GM21825 (cell line): ENCODE results near the gene EMC10.
A peak's percentile ranks its signal among the peaks of the same experiment; 100 is the strongest.
"Not testable (repeated sequence)": the region's sequence is repeated elsewhere in the genome, so short reads cannot be mapped to it uniquely, and the experiment has no call there.

Source experiments
- ATAC-seq: cut with Tn5 transposase; IDR thresholded peaks from one replicate; pipeline ENCODE4 v1.9.1; 2021; ENCODE audit warnings: mild to moderate bottlenecking, moderate library complexity; ENCODE audit not compliant: unreplicated experiment

The EMC10 gene

DNA sequence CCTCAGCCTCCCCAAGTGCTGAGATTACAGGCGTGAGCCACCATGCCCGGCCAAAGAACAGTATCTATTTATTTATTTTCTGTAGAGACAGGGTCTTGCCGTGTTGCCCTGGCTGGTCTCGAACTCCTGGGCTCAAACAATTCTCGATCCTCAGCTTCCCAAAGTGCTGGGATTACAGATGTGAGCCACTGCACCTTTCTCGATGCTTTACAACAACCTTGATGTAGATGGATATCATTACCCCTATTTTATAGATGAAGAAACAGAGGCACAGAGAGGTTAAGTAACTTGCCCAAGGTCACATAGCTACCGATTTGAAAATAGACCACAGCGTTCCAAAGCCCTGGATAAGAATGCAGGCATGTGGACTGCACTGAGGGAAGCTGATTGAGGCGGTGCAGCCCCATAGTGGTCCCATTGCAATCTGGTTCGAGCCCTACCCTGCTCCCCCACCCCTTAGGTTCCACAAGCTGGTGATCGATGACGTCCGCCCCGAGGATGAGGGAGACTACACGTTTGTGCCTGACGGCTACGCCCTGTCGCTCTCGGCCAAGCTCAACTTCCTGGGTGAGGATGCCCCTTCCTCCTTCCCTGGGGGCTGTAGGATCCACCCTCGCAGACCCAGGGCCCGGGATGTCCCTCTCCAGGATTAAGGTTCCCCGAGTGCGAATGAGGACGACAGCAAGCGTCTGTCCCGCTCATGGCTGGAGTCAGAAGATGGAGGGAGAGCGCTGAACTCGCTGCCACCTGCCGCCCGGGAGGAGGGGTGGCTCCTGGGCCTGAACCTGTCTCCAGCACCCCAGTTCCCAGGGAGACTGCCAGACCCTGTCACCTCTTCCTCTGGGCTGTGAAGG is 25.7 kb upstream of the EMC10 start:
- no peak for ATAC-seq

DNA sequence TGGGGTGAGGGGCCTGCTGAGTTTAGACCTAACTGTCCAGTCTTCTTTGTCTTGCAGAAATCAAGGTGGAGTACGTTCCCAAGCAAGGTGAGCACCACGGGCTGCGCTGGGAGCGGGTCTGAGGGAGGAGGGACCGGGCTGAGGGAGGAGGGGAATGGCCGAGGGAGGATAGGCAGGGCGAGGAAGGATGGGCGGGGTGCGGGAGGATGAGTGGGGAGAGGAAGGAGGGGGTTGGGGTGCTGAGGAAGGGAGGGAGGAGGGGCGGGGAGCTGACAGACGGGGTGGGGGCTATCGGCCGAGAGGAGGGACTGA is 25.1 kb upstream of the EMC10 start:
- no peak for ATAC-seq

DNA sequence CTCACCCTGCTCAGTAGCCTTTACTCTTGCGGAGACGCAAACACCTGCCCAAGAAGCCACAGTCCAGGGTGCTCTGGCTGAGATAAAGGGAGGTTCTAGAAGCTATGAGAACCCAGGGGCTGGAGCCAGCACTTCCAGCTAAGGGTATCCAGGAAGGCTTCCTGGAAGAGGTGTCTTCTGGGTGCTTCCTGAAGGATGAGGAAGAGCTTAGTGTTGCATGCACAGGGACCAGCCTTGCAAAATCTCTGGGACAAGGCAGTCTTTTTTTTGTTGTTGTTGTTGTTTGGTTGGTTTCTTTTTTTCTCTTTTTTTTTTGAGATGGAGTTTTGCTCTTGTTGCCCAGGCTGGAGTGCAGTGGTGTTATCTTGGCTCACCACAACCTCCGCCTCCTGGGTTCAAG is 23.1 kb upstream of the EMC10 start:
- no peak for ATAC-seq

DNA sequence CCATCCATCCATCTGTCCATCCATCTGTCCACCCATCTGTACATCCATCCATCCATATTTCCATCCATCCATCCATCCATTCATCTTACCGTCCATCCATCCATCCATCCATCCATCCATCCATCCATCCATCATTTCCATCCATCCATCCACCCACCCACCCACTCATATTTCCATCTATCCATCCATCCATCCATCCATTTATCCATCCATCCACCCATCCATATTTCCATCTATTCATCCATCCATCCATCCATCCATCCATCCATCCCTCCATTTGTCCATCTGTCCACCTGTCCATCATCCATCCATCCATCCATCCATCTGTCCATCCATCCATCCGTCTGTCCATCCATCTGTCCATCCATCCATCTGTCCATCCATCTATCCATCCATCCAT is 20.3 kb upstream of the EMC10 start:
- ATAC-seq = no peak

DNA sequence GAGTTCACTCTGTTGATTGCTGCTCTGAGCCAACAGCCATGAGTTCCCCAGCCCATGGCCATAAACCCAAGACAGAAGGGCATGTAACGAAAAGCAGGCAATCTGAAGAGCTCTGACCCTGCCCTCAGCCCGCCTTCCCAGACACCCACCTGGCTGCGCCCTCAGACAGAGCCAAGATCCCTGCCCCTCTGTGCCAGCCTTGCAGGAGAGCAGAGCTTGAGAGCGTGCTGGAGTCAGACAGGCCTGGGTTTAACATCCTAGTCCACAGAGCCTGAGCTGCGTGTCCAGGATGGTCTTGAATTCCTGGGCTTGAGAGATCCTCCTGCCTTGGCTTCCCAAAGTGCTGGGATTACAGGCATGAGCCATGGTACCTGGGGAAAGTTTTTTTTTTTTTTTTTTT is 19.0 kb upstream of the EMC10 start:
- no peak for ATAC-seq

DNA sequence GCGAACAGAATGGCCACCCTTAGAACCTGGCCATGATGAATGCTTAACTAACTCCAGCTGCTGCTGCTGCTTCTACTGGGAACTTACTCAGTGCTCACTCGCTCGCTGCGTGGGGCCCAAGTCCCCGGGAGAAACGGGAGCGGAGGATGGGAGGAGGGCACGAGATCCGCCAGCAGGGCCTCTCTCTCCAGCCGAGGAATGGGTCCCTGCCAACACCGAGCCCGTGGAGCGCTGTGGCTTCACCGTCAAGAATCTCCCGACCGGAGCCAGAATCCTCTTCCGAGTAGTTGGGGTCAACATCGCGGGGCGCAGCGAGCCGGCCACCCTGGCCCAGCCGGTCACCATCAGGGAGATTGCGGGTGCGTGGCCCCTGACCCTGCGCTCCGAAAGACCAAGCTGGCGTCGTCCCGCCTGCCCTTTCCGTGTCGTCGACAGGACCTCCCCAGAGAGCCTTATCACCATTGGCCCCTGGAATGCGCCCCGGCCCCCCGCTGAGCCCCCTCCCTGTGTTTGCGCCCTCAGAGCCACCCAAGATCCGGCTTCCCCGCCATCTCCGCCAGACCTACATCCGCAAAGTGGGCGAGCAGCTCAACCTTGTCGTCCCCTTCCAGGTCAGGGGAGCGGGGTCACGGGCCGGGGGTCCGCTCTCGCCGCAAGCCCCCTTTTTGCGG is 17.8 kb upstream of the EMC10 start:
- no peak for ATAC-seq

DNA sequence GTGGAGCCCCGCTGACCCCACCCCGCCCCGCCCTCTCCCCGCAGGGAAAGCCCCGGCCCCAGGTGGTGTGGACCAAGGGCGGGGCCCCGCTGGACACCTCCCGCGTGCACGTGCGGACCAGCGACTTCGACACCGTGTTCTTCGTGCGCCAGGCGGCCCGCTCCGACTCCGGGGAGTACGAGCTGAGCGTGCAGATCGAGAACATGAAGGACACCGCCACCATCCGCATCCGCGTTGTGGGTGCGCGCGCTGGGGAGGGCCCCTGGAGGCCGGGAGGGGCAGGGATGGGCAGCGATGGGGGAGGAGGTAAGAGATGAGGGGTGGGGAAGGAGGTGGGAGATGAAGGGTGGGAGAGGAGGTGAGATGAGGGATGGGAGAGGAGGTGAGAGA is 17.2 kb upstream of the EMC10 start:
- no peak for ATAC-seq

DNA sequence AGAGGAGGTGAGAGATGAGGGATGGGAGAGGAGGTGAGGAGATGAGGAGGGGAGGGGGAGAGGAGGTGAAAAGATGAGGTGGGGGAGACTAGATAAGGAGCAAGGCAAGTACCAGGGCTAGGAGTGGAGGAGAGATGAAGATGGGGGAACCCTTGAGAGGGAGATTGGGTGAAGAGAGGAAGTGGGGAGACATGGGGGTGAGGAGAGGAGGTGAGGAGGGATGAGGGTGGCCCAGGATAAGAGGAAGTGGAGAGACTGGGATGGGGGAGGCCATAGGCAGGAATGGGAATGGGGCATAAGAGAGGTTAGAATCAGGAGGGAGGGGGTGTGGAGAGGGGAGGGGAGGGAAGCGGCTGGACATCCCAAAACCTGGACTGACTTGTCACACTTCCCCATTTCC is 16.7 kb upstream of the EMC10 start:
- ATAC-seq = no peak

DNA sequence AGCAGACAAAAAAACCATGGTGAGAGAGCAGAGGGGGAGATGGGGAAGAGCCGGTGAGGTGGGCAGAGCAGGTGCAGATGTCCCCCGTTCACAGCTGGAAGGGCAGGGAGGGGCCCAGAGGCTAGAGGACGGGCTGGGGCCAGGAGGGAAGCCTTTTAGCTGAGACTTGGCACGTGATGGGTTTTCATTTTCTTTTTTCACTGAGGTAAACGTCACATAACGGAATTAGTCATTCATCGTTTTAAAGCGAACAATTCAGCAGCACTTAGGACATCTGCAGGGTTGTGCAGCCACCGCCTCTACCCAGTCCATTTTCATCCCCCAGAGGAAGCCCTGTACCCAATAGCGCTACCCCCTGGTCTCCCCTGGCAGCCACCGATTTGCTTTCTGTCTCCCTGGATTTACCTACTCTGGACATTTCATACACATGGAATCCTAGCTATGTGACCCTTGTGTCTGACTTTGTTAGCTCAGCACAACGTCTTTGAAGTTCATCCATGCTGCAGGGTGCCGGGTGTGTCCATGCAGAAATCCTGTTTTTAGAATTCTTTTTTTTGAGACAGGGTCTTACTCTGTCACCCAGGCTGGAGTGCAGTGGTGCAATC is 16.0 kb upstream of the EMC10 start:
- ATAC-seq = peak; percentile 62

DNA sequence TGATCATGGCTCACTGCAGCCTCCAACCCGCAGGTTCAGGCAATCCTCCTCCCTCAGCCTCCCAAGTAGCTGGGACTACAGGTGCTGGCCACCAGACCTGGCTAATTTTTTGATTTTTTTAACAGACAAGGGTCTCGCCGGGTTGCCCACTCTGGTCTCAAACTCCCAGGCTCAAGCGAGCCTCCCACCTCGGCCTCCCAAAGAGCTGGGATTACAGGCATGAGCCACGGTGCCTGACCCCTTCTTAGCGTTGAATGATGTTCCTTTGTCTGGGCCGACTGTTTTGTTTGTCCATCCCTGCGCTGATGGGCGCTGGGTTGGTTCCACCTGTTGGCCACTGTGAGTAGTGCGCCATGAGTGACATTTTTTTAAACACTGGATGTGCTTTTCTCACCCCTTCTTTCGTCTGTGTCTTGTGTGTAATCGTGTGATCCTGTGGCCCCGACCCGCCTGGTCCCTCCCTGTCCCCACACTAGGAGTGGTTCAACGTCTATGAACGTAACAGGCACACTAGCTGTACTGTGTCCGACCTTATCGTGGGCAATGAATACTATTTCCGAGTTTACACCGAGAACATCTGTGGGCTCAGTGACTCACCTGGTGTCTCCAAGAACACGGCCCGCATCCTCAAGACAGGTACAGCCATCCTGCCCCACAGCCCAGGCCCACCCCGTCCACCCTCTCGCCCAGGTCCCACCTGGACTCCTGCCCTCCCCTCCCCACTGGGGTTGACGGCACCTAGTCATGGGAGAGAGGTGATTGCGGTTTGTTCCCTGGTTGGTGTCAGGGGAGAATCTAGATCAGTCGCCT is 15.0 kb upstream of the EMC10 start:
- ATAC-seq = peak; percentile 54

DNA sequence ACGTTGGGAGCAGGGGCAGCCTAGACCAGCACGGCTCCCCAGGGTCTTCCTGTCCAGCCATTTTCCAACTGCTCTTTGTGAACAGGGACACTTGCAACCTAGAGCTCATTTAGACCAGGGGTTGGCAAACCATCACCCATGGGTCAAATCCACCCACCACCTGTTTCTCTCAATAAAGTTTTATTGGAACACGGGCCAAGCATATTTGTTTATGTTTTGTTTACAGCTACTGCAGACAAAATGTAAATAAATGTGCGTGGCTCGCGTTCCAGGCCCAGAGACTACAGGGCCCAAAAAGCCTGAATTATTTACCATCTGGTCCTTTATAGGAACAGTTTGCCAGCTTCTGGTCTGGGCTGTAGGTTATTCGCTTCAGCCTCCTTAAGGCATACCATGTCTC is 13.3 kb upstream of the EMC10 start:
- no peak for ATAC-seq

DNA sequence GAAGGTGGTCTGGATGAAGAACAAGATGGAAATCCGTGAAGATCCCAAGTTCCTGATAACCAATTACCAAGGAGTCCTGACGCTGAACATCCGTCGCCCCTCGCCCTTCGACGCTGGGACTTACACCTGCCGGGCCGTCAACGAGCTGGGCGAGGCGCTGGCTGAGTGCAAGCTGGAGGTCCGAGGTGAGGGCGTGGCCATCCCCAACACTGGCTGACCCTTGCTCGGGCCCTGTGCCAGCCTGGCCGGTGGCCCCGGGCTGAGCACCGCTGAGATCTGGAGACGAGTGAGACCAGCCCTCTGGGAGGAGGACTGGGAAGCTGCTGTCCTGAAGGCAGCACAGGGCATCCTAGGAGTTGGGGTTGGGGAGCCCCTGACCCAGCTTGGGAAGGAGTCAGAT is 12.0 kb upstream of the EMC10 start:
- ATAC-seq = no peak

DNA sequence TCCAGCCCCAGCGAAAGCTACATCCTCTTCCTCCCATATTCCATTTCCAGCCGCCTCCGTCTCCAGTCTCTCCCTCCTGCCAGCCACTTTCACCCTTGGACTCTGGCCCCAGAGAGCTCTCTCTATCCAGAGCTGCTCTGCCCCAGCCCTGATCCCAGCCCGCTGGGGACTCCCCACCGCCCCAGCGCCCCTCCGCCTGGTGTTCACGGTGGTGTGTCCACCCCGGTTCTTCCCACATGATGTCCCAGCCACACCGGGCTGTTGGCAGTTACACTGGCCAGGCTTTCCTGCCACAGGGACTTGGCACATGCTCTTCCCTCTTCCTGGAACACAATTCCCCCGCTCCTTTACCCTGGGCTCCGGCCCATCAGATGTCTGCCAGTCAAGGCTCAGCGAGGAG is 11.3 kb upstream of the EMC10 start:
- no peak for ATAC-seq

DNA sequence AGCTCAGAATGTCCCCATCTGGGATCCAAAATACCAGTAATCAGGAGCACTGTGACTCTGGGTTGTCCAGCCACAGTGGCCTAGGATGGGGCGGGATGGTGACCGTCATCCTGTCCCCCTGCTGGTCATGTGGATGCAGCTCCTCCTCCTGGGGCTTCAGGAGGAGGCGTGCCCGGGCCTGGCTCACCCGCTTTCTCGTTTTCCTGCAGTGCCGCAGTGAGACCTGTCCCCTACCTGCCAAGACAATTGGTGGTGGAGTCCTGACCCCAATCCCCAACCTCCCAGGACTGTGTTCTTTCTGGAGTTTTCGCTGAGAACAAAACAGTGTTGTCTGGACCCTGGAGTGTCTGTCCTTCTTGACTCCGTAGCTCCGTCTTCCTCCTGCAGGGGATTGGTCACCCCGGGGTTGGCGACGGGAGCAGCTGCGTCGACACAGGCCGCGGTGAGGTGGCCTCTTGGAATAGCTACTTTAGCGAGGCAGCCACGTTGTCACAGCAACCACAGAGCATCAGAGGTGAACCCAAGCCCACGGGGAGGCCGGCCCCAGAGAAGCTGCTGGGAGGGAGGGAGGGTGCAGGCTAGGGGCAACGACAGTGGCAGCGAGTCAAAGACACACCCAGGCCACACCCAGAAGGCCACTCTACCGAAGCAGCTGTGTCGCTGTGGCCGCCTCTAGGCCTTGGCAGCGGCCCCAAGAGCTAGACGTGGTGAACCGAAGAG is 10.2 kb upstream of the EMC10 start:
- ATAC-seq = no peak

DNA sequence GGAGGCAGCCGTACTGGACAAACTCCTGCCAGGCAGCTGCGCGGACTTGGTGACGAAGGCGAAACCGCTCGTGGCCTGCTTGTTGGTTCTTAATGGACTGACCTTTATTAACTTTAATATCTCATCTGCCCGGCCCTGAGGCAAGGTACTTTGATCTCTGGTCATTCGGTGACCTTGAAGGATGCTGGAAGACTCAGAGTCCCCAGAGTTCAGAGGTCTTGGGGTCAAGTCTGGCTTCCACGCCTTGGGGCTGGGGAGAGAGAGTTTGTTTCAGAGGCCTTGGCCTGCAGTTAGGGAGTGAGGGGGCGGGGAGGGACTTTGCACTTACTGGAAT is 9.6 kb upstream of the EMC10 start:
- ATAC-seq = no peak

DNA sequence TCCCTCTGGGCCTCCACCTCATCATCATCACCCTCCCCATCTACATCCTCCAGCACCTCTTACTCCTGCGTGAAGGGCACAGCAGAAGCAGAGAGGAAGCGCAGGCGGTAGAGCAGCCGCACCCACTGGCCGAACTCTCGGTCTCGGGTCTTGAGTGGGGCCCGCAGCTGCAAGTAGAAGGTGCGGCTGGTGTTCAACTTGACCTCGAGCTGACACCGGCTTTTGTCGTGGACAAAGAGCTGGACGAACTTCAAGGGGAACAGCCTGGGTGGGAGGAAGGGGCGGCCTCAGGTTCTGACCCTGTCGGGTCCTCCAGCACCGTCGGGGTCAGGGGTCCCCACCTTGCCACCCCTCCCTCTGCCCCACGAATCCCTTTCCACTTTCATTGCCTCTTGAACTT is 8.7 kb upstream of the EMC10 start:
- no peak for ATAC-seq

DNA sequence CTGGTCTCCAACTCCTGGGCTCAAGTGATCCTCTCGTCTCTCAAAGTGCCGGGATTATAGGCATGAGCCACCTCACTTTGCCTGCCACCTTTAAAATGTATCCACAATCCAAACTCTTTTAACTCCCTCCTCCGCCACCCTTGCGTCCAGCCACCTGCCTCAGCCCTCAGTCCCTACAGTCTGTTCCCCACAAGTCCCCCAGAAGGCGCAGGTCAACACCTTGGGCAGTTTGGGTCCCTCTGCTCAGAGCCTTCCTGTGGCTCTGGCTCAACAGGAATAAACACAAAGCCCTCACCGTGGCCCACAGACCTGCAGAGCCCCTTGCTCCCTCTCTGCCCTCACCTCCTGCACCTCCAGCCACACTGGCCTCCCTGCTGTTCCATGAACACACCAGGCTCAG is 7.5 kb upstream of the EMC10 start:
- no peak for ATAC-seq

DNA sequence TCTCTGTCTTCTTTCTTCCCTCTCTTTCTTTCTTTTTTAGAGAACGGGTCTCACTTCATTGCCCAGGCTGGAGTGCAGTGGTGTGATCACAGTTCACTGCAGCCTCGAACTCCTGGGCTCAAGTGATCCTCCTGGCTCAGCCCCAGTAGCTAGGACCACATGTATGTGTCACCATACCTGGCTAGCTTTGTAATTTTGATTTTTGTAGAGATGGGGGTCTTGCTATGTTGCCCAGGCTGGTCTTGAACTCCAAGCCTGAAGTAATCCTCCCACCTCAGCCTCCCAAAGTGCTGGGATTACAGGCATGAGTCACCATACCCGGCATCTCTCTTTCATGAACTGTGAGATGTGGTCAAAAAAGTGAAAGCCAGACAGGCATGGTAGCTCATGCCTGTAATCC is 3.0 kb upstream of the EMC10 start:
- not testable (repeated sequence) for ATAC-seq

DNA sequence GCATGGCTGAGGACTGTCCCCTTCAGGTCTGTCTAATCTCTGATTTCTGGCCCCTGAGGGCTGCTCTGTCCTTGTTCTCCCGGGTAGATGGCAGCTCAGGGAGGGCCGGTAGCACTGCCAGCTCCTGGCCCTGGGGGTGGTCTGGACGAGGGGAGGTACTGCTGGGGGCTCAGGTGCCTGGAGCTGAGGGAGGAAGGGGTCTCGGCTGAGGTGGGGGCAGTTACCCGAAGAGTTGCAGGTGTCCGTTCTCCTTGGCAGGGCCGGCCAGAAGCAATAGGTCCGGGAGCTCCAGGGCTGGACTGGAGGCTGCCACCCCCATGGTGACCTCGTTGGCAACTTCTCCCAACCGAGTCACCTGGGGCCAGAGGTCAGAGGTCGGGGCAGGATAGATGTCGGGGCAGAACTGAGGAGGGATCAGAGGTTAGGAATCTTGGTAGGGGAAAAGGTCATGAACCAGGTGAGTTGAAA is 1.2 kb upstream of the EMC10 start:
- ATAC-seq = no peak

DNA sequence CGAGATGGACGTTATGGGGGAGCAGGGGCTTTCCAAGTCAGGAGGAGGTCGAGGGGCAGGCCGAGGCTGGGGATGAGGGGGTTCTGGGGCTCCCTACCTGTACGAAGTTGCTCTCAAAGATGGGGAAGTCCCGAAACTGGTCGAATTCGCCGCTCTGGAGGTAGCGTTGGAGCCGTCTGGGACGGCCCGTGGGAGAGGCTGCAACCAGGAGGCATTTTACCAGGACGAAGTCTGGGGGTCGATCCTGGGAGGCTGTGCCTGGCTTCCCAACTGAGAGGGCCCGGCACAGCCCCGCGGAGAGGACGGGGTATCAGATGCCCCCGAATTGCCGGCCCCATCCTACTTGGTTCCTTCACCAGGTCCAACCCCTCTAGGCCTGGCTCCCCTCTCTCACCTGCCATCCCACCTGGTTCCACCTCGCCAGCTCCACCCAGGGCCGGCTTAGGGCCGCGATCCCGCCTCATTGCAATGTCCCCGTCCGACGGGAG is 527 bp upstream of the EMC10 start:
- no peak for ATAC-seq

DNA sequence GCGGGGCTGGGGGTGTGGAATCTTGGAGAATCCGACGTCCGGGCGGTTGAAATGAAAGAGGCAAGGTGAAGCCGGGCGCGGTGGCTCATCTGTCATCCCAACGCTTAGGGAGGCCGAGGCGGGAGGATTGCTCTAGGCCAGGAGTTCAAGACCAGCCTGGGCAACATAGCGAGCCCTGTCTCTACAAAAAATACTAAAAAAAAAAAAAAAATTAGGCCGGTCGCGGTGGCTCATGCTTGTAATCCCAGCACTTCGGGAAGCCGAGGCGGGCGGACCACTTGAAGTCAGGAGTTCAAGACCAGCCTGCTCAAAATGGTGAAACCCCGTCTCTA is 566 bp downstream of the EMC10 start:
- ATAC-seq = no peak
